Measurements from ENCODE around the gene OR2T5.
A peak's percentile ranks its signal among the peaks of the same experiment; 100 is the strongest.
"Not testable (repeated sequence)": the region's sequence is repeated elsewhere in the genome, so short reads cannot be mapped to it uniquely, and the experiment has no call there.

OR2T5 gene

DNA sequence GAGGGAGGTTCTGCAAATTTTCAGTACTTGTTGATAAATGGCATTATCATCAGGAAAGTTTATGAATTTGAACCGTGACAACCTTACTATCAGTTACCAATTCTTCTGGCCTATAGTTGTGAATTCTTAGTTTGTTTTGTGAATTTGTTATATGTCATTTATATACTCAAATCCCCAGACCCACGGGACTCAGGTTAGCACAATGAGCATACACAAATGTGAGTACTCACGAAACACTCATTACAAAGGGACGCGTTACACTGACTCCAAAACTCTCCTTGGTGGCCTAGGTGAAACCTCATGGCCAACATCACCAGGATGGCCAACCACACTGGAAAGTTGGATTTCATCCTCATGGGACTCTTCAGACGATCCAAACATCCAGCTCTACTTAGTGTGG is at the start of gene OR2T5:
OR2T5 (plus strand) TSS at position 301 of the 400 bp plus-strand sequence; CDS start at position 301, 0 bp downstream.
- not testable (repeated sequence) for DNase-seq

DNA sequence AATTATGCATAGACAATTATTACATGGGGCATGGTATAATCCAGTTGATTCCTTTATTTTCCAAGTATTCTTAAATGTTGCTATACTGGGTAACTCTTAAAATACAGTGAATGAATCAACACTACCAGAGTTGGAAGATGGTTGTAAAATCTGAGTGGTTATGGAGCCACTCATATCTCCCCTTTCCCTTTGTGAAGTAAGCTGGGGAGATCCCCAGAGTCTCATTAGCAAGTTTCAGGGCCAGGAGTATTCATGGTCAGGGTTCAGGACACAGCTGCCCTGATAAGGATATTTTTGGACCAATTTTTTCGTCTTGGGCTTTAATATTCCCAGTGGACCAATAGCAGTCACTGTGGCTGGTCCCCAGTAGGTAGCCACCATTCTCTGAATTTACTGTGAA is 49.7 kb upstream of the OR2T5 start:
- not testable (repeated sequence) for DNase-seq

DNA sequence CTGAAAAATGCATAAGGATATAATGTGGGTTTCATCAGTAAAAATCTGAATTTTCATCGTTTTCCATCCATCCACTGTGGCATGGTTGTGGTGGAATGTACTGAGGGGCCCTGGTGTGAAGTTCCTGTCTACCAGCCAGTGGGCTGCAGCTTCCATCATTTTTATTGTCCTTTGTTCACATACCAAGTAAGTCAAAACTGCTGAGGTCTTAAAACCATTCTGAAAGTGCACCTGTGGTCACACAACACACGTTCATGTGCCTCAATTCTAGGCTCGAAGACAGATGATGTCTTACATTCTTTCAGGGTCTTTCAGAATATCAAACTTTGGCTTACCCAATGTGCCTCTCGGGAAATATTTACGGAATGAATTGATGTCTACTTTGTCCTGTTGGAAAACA is 49.1 kb upstream of the OR2T5 start:
- not testable (repeated sequence) for DNase-seq

- not testable (repeated sequence) for DNase-seq
Measured at GRCh38 chr1:248442500-248443277, 45.7 kb upstream of the OR2T5 start.

- DNase-seq: not testable (repeated sequence)
Measured at GRCh38 chr1:248444603-248445002, 43.8 kb upstream of the OR2T5 start.

DNA sequence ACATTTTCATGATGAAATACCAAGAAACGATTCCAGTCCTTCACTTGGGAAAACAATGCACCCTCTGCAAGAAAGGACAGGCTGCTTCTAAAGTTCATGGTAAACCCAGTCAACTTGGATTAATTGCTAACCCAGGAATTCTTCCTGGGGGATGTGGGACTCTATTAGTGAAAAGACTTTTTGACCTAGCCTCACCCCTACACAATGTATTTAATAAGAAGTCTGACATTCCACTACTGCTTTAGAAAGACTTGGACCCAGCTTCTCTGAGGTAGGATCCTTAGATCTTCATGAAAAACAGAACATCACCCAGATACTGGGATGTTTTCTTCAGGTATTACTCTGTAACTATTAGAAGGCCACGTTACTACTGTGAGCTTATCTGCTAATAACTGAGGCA is 43.0 kb upstream of the OR2T5 start, which contains the start of gene OR2T2:
OR2T2 (plus strand) TSS at position 239 of the 400 bp plus-strand sequence. CDS start 7,161 bp downstream, outside the sequence.
- not testable (repeated sequence) for DNase-seq

DNA sequence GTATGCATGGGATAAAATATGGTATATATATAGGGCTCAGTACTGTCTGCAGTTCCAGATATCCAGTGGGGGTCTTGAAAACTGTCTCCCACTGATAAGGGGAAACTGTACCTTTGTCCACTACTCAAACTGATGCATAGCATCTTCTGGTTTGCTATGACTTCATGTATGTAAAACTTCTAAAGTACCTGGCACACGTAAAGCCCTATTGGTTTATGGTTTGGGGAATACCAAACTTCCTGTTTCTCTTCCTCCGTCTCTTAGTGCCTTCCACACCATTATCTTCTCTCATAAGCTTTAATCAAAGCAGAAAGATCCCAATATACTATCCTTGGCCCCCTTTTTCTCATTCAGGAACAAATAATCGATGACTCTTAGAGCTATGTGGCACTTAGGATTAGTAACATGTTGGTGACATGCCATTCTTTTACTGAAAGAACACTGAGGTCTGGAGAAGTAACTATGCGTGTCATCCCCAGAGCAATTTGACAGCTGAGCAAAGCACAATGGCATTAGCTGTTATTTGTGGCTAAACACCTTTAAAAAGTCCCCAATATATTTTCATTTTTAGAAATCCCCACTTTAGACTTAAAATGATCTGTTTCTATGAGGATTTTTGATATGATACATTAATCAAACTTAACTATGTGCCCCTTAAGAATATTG is 39.8 kb upstream of the OR2T5 start:
- DNase-seq: not testable (repeated sequence)

- DNase-seq: not testable (repeated sequence)
Measured at GRCh38 chr1:248449821-248450465, 38.4 kb upstream of the OR2T5 start.

- not testable (repeated sequence) for DNase-seq
Measured at GRCh38 chr1:248450466-248451145, 37.8 kb upstream of the OR2T5 start.

DNA sequence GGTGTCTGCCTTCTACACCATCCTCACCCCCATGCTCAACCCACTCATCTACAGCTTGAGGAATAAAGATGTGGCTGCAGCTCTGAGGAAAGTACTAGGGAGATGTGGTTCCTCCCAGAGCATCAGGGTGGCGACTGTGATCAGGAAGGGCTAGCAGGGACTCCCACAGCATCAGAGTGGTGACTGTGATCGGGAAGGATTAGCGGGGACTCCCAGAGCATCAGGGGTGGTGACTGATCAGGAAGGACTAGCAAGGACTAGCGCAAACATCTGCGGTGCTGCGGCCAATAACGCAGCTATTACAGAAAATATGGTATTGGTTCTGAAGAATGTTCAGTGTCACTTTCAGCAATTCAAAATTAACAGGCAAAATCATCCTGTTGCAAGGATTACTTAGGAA is 34.8 kb upstream of the OR2T5 start:
- not testable (repeated sequence) for DNase-seq

- not testable (repeated sequence) for DNase-seq
Measured at GRCh38 chr1:248455045-248455444, 33.3 kb upstream of the OR2T5 start.

DNA sequence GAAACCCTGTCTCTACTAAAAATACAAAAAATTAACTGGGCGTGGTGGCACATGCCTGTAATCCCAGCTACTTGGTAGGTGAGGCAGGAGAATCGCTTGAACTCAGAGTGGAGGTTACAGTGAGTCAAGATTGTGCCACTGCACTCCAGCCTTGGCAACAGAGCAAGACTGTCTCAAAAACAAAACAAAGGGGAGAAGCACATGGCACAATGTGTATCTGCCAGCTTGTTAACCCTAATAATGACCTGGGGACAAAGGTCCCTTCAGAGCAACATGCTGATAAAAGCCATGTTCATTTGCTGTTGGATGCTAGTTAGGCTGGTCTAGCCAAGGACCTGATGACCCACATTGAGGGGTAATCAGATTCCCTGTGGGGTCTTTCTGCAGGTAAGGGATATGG is 31.8 kb upstream of the OR2T5 start:
- not testable (repeated sequence) for DNase-seq

- DNase-seq: not testable (repeated sequence)
Measured at GRCh38 chr1:248459117-248459516, 29.3 kb upstream of the OR2T5 start.

DNA sequence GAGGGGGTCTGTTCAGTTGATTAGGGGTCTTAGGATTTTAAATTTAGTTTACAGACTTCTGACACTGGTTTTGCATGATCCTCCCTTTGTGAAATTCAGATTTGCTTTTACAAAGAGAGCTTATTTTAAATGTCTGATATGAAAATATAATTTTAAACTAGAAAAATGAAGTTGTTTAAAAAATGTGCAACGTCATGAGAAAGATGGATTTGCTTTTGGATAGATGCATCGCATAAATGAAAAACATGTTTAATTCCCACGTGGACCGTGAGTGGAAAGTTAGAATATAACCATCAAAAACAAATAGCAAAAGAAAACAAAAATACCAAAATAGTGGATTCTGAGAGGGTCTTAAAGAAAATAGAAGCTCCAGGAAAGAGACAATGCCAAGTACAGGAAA is 17.2 kb upstream of the OR2T5 start:
- no peak for DNase-seq

DNA sequence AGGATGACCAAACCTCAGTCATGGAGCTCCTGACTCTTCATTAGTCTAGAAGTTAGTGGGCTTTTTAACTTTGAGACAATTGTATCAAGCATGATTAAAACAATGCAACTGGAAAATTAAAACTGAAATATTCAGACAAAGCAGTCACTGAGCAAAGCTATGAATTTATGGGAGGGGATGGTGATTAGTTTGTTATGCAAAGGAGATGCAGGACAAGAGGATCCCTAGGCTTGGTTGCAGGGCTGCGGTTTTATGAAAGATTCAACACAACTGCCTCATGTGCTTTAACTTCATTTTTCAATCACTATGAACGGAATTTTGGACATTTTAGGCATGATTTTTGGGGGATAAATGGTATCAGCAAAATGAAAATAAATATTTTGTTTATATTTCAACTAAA is 16.3 kb upstream of the OR2T5 start:
- not testable (repeated sequence) for DNase-seq

DNA sequence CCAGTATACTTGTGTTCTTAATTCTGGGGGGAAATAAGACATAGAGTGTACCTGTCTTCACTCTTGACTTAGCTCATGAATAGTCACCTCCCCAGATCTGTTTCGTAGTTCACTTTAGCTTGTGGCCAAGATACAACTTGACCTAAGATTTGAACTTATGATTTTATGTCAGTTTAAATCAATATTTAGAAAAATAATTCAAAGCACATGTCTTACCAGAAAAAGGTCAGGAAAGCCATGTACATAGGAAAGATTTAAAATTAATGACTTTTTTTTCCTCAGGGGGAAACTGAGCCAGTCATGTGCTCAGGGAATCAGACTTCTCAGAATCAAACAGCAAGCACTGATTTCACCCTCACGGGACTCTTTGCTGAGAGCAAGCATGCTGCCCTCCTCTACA is 15.3 kb upstream of the OR2T5 start, which contains the start of gene OR2T3:
OR2T3 (plus strand) TSS at position 301 of the 400 bp plus-strand sequence; CDS start at position 301, 0 bp downstream.
- DNase-seq: not testable (repeated sequence)

DNA sequence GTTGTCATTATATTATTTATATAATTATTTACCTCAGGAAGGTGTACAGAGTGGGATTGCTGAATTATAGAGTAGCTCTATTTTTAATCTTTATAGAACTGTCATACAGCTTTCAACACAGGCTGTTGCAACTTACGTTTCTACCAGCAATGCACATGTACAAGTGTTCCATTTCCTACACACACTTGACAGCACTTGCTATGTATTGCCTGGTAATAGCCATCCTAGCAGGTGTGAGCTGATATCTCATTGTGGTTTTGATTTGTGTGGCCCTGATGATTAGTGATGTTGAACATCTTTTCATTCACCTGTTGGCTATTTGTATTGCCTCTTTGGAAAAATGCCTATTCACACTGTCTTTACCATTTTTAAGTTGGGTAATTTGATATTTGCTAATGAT is 12.7 kb upstream of the OR2T5 start:
- not testable (repeated sequence) for DNase-seq

DNA sequence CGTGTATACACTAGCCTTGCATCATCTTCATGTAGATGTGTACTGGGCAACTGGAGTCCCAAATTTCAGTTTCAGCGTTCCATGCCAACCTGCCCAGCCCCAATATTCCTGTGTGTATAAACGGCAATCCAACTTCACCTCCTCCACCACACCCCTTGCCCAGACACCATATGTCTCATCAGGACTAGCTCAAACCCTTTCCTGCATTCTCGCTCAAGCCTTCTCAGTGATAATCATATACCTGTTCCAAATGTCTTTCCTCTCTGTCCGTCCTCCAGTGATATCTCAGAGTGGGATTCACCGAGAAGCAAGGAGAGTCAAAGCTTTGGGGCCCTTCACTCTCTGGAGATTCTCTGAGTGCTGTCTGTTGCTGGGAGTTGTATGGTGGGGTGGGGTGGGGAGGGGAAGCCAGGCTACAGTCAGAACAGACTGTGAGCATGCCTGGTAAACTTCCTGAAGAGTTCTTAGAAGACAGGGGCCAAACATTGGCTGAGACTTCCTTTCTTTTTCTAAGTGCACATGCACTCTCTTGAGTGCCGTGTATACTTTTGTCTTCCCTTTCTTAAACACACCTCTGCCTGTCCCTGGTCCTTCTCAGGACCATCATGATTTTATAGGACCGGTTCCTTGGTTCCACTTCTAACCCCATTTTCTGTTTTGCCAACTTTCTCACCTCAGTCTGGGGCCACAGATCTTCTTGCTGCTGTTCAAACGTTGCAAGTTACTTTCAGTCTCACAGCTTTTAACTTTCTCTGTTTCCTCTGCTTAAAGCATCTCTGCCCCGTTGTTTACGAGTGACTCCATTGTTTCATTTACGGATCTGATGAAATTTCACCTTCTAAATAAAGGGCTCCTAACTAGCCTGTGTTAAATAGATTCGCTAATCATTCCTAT is 6.5 kb upstream of the OR2T5 start:
- DNase-seq: peak; percentile 17

DNA sequence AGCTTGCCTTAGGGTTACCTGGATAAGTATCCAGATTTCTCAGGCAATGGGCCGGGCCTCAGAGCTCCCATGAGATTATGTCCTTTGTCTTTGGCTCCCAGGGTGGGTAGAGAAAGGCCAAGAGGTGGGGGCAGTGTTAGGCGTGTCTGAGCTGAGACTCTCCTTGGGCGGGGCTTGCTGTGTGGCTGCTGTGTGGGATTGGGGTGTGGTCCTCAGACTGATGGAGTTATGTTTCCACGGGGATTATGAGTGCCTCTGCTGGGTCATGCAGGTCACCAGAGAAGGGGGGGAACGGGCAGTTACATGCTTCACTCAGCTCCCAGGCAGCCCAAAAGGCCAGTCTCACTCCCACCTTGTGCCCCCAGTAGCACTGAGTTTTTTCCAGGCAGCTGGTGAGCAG is 8.3 kb downstream of the OR2T5 start:
- DNase-seq: not testable (repeated sequence)

DNA sequence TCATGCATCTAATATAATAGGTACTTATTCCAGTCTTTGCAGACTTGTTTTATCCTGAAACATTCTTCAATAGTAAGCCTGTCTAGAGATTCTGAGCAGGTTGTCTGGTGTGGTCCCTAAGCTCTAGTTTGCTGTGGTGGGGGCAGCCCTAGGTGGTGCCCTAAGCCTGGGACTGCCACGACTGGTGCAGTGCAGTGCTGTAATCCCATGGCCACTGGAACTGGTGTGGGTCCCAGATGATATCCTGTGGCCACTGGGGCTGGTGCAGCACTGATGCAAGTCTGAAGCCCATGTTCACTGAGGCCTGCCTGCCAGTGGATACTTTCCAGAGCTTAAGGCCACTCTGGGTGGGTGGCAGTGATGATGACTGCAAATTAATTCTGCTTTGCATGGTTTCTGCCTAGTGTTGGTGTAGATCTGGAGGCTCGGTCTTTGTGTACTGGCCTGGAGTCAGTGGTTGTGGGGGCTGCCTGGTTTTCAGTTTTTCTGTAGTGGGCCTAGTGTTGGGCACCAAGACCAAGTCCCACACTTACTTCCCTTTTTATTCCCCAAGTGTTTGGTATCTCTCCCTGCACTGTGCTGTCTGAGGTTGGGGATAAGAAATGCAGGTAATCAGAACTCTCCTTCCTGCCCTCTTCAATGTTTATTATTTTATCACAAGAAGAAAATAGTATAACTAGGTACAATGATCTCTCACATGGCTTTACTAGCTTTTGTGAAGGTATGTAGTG is 12.1 kb downstream of the OR2T5 start:
- not testable (repeated sequence) for DNase-seq

DNA sequence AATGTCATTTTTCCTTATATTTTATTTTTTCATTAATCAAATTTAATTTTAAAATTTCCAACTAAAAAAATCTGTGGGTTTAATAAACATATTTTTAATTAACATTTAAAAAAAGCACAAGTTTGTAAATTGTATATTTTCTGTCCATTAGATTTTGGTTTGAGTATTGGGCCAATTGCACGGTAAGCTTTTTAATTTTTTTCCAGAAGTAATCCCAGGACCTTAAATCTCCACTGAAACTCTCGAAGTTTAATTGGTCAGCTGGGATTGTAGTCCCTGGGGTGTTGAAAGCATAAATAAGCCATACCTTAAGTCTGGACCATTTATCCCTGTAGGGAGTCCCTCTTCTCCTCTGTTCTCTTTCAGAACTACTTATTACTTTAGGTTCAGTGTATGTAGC is 19.4 kb downstream of the OR2T5 start, which contains the start of gene OR2G6:
OR2G6 (plus strand) TSS at position 301 of the 400 bp plus-strand sequence. CDS start 13,574 bp downstream, outside the sequence.
- not testable (repeated sequence) for DNase-seq
